ENCODE results near the gene ZNF628.
"Not testable (repeated sequence)": the region's sequence is repeated elsewhere in the genome, so short reads cannot be mapped to it uniquely, and the experiment has no call there.

Gene ZNF628

GRCh38 chr19:55486043-55486970 is 9.9 kb downstream of the ZNF628 start:
- DNase-seq, result no peak

GRCh38 chr19:55486971-55487923 is 10.8 kb downstream of the ZNF628 start:
- DNase-seq, result no peak

GRCh38 chr19:55487924-55488687 is 11.7 kb downstream of the ZNF628 start, which contains the start of gene SSC5D:
TSS of gene SSC5D (plus strand) at chr19:55488436. CDS start at chr19:55488590, 154 bp downstream.
- DNase-seq, result no peak

- DNase-seq, result no peak
Observed at GRCh38 chr19:55488986-55489710, 12.7 kb downstream of the ZNF628 start.

- DNase-seq, result no peak
Observed at GRCh38 chr19:55489711-55490477, 13.5 kb downstream of the ZNF628 start.

- DNase-seq, result no peak
Observed at GRCh38 chr19:55490478-55491432, 14.3 kb downstream of the ZNF628 start.

GRCh38 chr19:55491546-55492360 is 15.3 kb downstream of the ZNF628 start:
- DNase-seq, result no peak

GRCh38 chr19:55492362-55492944 is 16.0 kb downstream of the ZNF628 start:
- DNase-seq, result peak; percentile 22

- DNase-seq, result no peak
Observed at GRCh38 chr19:55493052-55493644, 16.7 kb downstream of the ZNF628 start.

- DNase-seq, result no peak
Observed at GRCh38 chr19:55493645-55494171, 17.3 kb downstream of the ZNF628 start.

- no peak for DNase-seq
Observed at GRCh38 chr19:55494172-55494761, 17.9 kb downstream of the ZNF628 start.

GRCh38 chr19:55495646-55496349 is 19.4 kb downstream of the ZNF628 start:
- DNase-seq, result no peak

- DNase-seq, result not testable (repeated sequence)
Observed at GRCh38 chr19:55496820-55497219, 20.4 kb downstream of the ZNF628 start.

GRCh38 chr19:55497763-55498162 is 21.3 kb downstream of the ZNF628 start:
- DNase-seq, result no peak

GRCh38 chr19:55498246-55498840 is 21.9 kb downstream of the ZNF628 start:
- no peak for DNase-seq

GRCh38 chr19:55500368-55500952 is 24.0 kb downstream of the ZNF628 start:
- DNase-seq, result no peak

Data from NCI-H1436 treated with DMSO at 0.1 percent for 48 hours (cell line).